Endothelial cell (in vitro differentiated cells): ENCODE measurements around the gene LRSAM1. TPM values are rescaled to one million over a fixed set of nuclear protein-coding genes. Genes with fewer than 3 reads are reported as not detected.

Source experiments
- DNase-seq: peaks from one replicate; pipeline ENCODE4 v3.0.0; 2021; ENCODE audit warnings: low spot score
- H3K27ac Mint-ChIP-seq: one replicate; pipeline ENCODE4 v1.8.0; 2021; ENCODE audit warnings: mixed read lengths, inconsistent platforms; ENCODE audit not compliant: unreplicated experiment
- H3K27me3 Mint-ChIP-seq: one replicate; pipeline ENCODE4 v1.8.0; 2021; ENCODE audit warnings: mild to moderate bottlenecking, moderate library complexity, mixed read lengths, inconsistent platforms; ENCODE audit not compliant: unreplicated experiment
- H3K36me3 Mint-ChIP-seq: one replicate; pipeline ENCODE4 v1.8.0; 2021; ENCODE audit warnings: mild to moderate bottlenecking, low read depth, mixed read lengths, inconsistent platforms; ENCODE audit not compliant: unreplicated experiment
- H3K4me1 Mint-ChIP-seq: one replicate; pipeline ENCODE4 v1.8.0; 2021; ENCODE audit warnings: mild to moderate bottlenecking, mixed read lengths, inconsistent platforms; ENCODE audit not compliant: unreplicated experiment
- H3K4me3 Mint-ChIP-seq: one replicate; pipeline ENCODE4 v1.8.0; 2021; ENCODE audit warnings: mild to moderate bottlenecking, mixed read lengths, inconsistent platforms; ENCODE audit not compliant: unreplicated experiment
- H3K9me3 Mint-ChIP-seq: one replicate; pipeline ENCODE4 v1.8.0; 2021; ENCODE audit warnings: mixed read lengths, inconsistent platforms; ENCODE audit not compliant: unreplicated experiment
- CTCF ChIP-seq: fragments of 200-600 bp; sonication (generic); IDR thresholded peaks from one replicate; pipeline ENCODE4 v1.5.0; 2021; ENCODE audit warnings: antibody characterized with exemption; ENCODE audit not compliant: unreplicated experiment
- total RNA-seq: library from RNA; stranded (reverse); fragmentation: NEBNext Ultra II Directional; extraction: Animal tissue kit (Norgen Biotek cat#: 25700); gene quantifications from one replicate; pipeline ENCODE4 v1.2.1, GENCODE V29; 2021; ENCODE audit not compliant: unreplicated experiment

LRSAM1 gene
- total RNA-seq, 1 donor from 2014 or later: 22.6 TPM

- Mint-ChIP-seq H3K4me3 (no peak overlapping the region), H3K9me3 (no peaks in the 10 kb centered on the region), H3K27ac (no peak overlapping the region), H3K27me3 (peaks cover 1% of the 10 kb centered on the region), H3K36me3 (peaks cover 17% of the 10 kb centered on the region), H3K4me1 (no peaks in the 10 kb centered on the region)
- DNase-seq: no peak
- no peak for TF ChIP-seq CTCF
Measured at GRCh38 chr9:127467621-127468020, 16.3 kb downstream of the LRSAM1 start.

DNA sequence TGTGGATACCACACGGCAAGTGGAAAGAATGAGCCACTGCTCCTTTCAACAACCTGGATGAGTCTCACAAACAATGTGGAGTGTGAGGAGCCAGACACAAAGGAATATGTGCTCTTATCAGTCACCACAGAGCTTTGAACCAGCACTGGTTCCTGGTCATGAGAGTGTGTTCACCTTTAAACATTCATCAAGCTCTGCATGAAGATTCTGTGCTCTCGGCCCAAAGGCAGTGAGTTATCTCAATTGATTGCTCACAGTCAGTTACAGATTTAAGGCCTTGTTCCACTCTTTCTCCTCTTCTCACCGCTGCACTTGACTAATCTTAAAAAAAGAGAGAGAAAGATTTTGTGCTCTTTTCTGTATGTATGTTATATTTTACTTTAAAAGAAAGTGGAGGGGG, 19.4 kb downstream of the LRSAM1 start:
- Mint-ChIP-seq H3K27me3 (peaks cover 1% of the 10 kb centered on the region), H3K36me3 (peaks cover 12% of the 10 kb centered on the region), H3K4me3 (no peak overlapping the region), H3K27ac (no peak overlapping the region), H3K4me1 (no peaks in the 10 kb centered on the region), H3K9me3 (no peaks in the 10 kb centered on the region)
- no peak for DNase-seq
- no peak for TF ChIP-seq CTCF

DNA sequence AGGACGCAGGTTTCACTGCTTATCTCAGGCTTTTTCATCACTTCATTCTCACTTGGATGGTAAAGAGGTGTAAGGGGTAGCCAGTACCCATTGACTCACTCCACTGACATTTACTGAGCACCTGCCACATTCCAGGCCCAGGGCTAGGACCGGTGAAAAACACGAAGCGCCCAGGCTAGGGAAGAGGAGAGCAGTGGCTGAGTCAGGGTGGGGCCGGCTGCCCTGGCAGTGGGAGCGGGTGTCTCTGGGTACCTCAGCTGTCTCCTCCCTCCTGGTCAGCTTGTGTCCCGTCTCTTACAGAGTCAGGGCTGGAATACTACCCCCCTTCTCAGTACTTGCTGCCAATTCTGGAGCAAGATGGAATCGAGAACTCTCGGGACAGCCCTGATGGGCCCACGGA, 22.2 kb downstream of the LRSAM1 start:
- Mint-ChIP-seq H3K27me3 (peaks cover 1% of the 10 kb centered on the region), H3K4me3 (no peak overlapping the region), H3K4me1 (no peaks in the 10 kb centered on the region), H3K27ac (no peak overlapping the region), H3K36me3 (peaks cover 12% of the 10 kb centered on the region), H3K9me3 (no peaks in the 10 kb centered on the region)
- no peak for DNase-seq
- TF ChIP-seq CTCF: no peak

DNA sequence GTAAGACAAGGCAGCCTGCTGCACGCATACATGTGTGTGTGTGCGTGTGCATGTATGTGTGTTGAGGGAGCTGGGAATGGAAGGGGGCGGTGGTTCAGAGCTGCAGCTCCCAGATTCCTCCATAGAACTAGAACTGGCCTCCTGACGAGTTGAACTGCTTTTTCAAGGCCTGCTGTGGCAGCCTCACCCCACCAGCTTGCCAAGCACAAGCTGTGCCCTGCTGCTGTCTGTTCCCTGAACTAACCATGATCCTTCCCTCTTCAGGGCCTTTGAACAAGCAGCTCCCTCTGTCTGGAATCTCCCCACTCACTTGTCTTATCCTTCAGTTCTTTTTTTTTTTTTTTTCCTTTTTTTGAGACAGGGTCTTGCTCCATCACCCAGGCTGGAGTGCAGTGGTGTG, 22.6 kb downstream of the LRSAM1 start:
- Mint-ChIP-seq H3K27me3 (peaks cover 1% of the 10 kb centered on the region), H3K4me1 (no peaks in the 10 kb centered on the region), H3K9me3 (no peaks in the 10 kb centered on the region), H3K4me3 (peak overlapping the region; percentile 9), H3K27ac (no peak overlapping the region), H3K36me3 (peaks cover 12% of the 10 kb centered on the region)
- no peak for TF ChIP-seq CTCF
- no peak for DNase-seq

- H3K27ac Mint-ChIP-seq: no peak overlapping the region
- H3K4me3 Mint-ChIP-seq: no peak overlapping the region
- no peak for DNase-seq
- H3K9me3 Mint-ChIP-seq: no peaks in the 10 kb centered on the region
- TF ChIP-seq CTCF: no peak
- peaks cover 12% of the 10 kb centered on the region for H3K36me3 Mint-ChIP-seq
- H3K4me1 Mint-ChIP-seq: no peaks in the 10 kb centered on the region
- peaks cover 1% of the 10 kb centered on the region for H3K27me3 Mint-ChIP-seq
Measured at GRCh38 chr9:127474592-127474991, 23.3 kb downstream of the LRSAM1 start.
